ENCODE results near the gene ZNF677. TPM values are rescaled to one million over a fixed set of nuclear protein-coding genes. Genes with fewer than 3 reads are reported as not detected.
"Not testable (repeated sequence)": the region's sequence is repeated elsewhere in the genome, so short reads cannot be mapped to it uniquely, and the experiment has no call there.

ZNF677 gene
- total RNA-seq, 6 experiments from 2014 or later: 7.6 to 17.1 (median 14.9) TPM

- no peak overlapping the region for H3K27ac Mint-ChIP-seq
- H3K4me1 Mint-ChIP-seq (ENCODE audit: low read depth): no peaks in the 10 kb centered on the region
- no peaks in the 10 kb centered on the region for H3K36me3 Mint-ChIP-seq (ENCODE audit: low read depth)
- peaks cover 48% of the 10 kb centered on the region for H3K9me3 Mint-ChIP-seq
- TF ChIP-seq, protein P1, sequence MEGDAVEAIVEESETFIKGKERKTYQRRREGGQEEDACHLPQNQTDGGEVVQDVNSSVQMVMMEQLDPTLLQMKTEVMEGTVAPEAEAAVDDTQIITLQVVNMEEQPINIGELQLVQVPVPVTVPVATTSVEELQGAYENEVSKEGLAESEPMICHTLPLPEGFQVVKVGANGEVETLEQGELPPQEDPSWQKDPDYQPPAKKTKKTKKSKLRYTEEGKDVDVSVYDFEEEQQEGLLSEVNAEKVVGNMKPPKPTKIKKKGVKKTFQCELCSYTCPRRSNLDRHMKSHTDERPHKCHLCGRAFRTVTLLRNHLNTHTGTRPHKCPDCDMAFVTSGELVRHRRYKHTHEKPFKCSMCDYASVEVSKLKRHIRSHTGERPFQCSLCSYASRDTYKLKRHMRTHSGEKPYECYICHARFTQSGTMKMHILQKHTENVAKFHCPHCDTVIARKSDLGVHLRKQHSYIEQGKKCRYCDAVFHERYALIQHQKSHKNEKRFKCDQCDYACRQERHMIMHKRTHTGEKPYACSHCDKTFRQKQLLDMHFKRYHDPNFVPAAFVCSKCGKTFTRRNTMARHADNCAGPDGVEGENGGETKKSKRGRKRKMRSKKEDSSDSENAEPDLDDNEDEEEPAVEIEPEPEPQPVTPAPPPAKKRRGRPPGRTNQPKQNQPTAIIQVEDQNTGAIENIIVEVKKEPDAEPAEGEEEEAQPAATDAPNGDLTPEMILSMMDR (IDR thresholded peaks at IDR 0.05): no peak
- no peak overlapping the region; the same call in 1 of the 2 replicates for H3K4me3 Mint-ChIP-seq
- H3K27me3 Mint-ChIP-seq (ENCODE audit: insufficient read depth): peaks cover 6% of the 10 kb centered on the region
- no peak for DNase-seq
These were observed 61.0 kb downstream of the ZNF677 start for GRCh38 chr19:53193535-53194222.

DNA sequence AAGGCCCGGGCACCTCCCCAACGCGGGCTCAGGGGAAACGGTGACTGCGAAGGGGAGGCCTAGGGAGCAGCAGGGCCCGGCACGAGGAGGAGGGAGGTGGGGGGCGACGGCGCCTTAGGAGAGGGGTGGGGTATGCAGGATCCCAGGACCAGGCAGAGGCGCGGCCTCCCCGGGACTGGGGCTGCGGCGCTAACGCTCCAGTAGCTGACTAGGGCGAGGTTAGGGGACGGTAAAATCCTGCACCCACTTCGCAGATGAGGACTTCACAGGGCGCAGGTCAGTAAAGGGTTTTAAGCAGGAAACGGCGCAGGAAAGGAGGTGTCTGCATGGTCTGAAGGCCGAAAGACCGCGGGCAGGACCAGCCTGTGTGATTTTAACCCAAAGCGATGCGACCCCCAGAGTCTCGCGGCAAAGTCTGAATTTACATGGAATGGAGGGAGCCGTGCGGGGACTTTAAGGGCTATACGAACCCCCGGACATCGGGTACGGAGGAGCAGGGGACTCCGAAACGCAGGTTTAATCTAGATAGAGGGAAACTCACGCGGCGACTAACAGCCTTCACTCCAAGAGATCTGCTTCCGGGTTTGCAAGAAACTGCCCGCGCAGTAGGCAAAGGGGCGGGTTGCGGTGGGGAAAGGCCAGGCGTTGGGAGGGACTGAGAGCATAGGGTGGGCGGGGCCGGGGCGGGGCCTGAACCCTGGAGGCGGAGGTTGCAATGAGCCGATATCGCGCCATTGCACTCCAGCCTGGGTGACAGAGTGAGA, 61.7 kb downstream of the ZNF677 start, which contains the start of gene ZNF665:
ZNF665 (minus strand) TSS at position 588 of the 764 bp plus-strand sequence. CDS start 10,460 bp downstream, outside the sequence.
- Mint-ChIP-seq H3K9me3 (peaks cover 42% of the 10 kb centered on the region), H3K27ac (no peak within 1 kb of the TSS), H3K27me3 (ENCODE audit: insufficient read depth) (peaks cover 6% of the 10 kb centered on the region), H3K4me1 (ENCODE audit: low read depth) (no peaks in the 10 kb centered on the region), H3K4me3 (peak within 1 kb of the TSS; percentile 69), H3K36me3 (ENCODE audit: low read depth) (no peaks in the 10 kb centered on the region)
- DNase-seq: peak; percentile 2
- TF ChIP-seq, protein P1 (IDR thresholded peaks at IDR 0.05): no peak

GRCh38 chr19:53190253-53190652, 64.4 kb downstream of the ZNF677 start:
- no peak for DNase-seq
- TF ChIP-seq, protein P1 (IDR thresholded peaks at IDR 0.05): no peak
- no peaks in the 10 kb centered on the region for H3K4me1 Mint-ChIP-seq (ENCODE audit: low read depth)
- H3K36me3 Mint-ChIP-seq (ENCODE audit: low read depth): no peaks in the 10 kb centered on the region
- H3K27me3 Mint-ChIP-seq (ENCODE audit: insufficient read depth): peaks cover 8% of the 10 kb centered on the region
- H3K27ac Mint-ChIP-seq: no peak overlapping the region
- H3K9me3 Mint-ChIP-seq: peaks cover 30% of the 10 kb centered on the region
- no peak overlapping the region for H3K4me3 Mint-ChIP-seq

- not testable (repeated sequence) for H3K27me3 Mint-ChIP-seq (ENCODE audit: insufficient read depth); DNase-seq; H3K36me3 Mint-ChIP-seq (ENCODE audit: low read depth); H3K27ac Mint-ChIP-seq; H3K4me3 Mint-ChIP-seq; H3K4me1 Mint-ChIP-seq (ENCODE audit: low read depth)
- peaks cover 32% of the 10 kb centered on the region for H3K9me3 Mint-ChIP-seq
These were observed 64.9 kb downstream of the ZNF677 start for GRCh38 chr19:53189691-53190198.

Other genes with a start within 250 kb of the ZNF677 start
- not detected for gene ERVV-1, start 241.0 kb downstream of the ZNF677 start, total RNA-seq (2021; fragmentation: NEBNext Ultra II Directional; extraction: Animal tissue kit (Norgen Biotek cat#: 25700))
- not detected for gene ERVV-2, start 210.1 kb downstream of the ZNF677 start, total RNA-seq (2021; fragmentation: NEBNext Ultra II Directional; extraction: Animal tissue kit (Norgen Biotek cat#: 25700))
- gene ZNF160, start 151.5 kb downstream of the ZNF677 start, total RNA-seq (2021; fragmentation: NEBNext Ultra II Directional; extraction: Animal tissue kit (Norgen Biotek cat#: 25700)): 10 to 100 TPM; 13.5 to 17.3 (median 16.2) TPM
- 1 to 10 TPM; 3.2 to 4.6 (median 4.0) TPM for gene ZNF415, start 122.0 kb downstream of the ZNF677 start, total RNA-seq (2021; fragmentation: NEBNext Ultra II Directional; extraction: Animal tissue kit (Norgen Biotek cat#: 25700))
- 1 to 10 TPM; 3.5 to 5.4 (median 4.4) TPM for gene ZNF347, start 95.8 kb downstream of the ZNF677 start, total RNA-seq (2021; fragmentation: NEBNext Ultra II Directional; extraction: Animal tissue kit (Norgen Biotek cat#: 25700))
- gene ZNF665, start 61.5 kb downstream of the ZNF677 start, total RNA-seq (2021; fragmentation: NEBNext Ultra II Directional; extraction: Animal tissue kit (Norgen Biotek cat#: 25700)): under 1 TPM; 0.08 to 0.40 (median 0.20) TPM
- gene VN1R2, start 3.4 kb upstream of the ZNF677 start, total RNA-seq (2021; fragmentation: NEBNext Ultra II Directional; extraction: Animal tissue kit (Norgen Biotek cat#: 25700)): not detected
- gene VN1R4, start 12.8 kb upstream of the ZNF677 start, total RNA-seq (2021; fragmentation: NEBNext Ultra II Directional; extraction: Animal tissue kit (Norgen Biotek cat#: 25700)): not detected
- 1 to 10 TPM; 4.0 to 4.5 (median 4.2) TPM for gene ZNF845, start 78.9 kb upstream of the ZNF677 start, total RNA-seq (2021; fragmentation: NEBNext Ultra II Directional; extraction: Animal tissue kit (Norgen Biotek cat#: 25700))
- 1 to 10 TPM; 2.5 to 5.3 (median 3.9) TPM for gene ZNF525, start 110.8 kb upstream of the ZNF677 start, total RNA-seq (2021; fragmentation: NEBNext Ultra II Directional; extraction: Animal tissue kit (Norgen Biotek cat#: 25700))
- 1 to 10 TPM; 4.3 to 5.4 (median 5.1) TPM for gene ZNF765, start 140.3 kb upstream of the ZNF677 start, total RNA-seq (2021; fragmentation: NEBNext Ultra II Directional; extraction: Animal tissue kit (Norgen Biotek cat#: 25700))
- 10 to 100 TPM in 3 of 6 experiments, 1 to 10 TPM in 3; 9.5 to 11.1 (median 10.0) TPM for gene ZNF761, start 177.1 kb upstream of the ZNF677 start, total RNA-seq (2021; fragmentation: NEBNext Ultra II Directional; extraction: Animal tissue kit (Norgen Biotek cat#: 25700))
- 1 to 10 TPM; 2.0 to 6.4 (median 3.4) TPM for gene ZNF813, start 212.9 kb upstream of the ZNF677 start, total RNA-seq (2021; fragmentation: NEBNext Ultra II Directional; extraction: Animal tissue kit (Norgen Biotek cat#: 25700))

Measured in HFFc6 (cell line).